AG09319 (cell line): ENCODE results near the gene ADAMTS17.
"Not testable (repeated sequence)": the region's sequence is repeated elsewhere in the genome, so short reads cannot be mapped to it uniquely, and the experiment has no call there.

Source experiments
- DNase-seq: peaks from one replicate; pipeline ENCODE4 v3.0.0-alpha.2; 2010; ENCODE audit warnings: low read depth; ENCODE audit errors: extremely low read depth
- TF ChIP-seq, protein P1 (sequence below): IDR thresholded peaks from 2 replicates; pipeline ENCODE4 v1.5.1; 2011; ENCODE audit warnings: low read depth, mild to moderate bottlenecking, inconsistent platforms, low read length, moderate library complexity

Gene ADAMTS17

DNA sequence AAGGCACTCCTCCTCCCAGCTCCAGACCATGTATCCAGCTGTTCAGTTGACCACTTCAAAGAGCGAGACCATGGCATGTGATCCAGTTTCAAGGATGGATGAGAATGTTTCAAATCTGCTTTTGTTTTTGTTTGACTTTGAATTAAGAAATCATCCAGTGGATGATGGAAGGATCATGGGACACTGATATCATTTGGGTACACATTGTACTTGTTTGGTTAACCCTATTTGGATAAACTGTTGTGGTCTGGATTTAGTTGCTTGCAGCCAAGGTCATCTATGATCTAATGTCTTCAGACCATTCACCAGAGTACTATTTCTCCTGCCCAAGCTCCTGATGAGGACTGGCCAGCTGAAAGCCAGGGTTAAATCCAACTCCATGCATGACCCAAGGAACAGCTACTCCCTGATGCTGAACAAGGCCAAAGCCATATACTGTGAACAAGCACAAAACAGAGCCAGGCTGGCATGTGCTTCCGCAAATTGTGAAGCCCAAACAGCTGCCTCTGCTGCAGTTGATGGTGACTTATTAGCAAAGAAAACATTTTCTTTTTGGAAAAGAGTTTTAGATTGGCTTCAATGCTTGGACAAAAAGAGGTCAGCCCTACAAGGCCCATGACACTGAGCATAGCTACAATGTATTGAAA lies 5.2 kb upstream of the ADAMTS17 start:
- TF ChIP-seq, protein P1, sequence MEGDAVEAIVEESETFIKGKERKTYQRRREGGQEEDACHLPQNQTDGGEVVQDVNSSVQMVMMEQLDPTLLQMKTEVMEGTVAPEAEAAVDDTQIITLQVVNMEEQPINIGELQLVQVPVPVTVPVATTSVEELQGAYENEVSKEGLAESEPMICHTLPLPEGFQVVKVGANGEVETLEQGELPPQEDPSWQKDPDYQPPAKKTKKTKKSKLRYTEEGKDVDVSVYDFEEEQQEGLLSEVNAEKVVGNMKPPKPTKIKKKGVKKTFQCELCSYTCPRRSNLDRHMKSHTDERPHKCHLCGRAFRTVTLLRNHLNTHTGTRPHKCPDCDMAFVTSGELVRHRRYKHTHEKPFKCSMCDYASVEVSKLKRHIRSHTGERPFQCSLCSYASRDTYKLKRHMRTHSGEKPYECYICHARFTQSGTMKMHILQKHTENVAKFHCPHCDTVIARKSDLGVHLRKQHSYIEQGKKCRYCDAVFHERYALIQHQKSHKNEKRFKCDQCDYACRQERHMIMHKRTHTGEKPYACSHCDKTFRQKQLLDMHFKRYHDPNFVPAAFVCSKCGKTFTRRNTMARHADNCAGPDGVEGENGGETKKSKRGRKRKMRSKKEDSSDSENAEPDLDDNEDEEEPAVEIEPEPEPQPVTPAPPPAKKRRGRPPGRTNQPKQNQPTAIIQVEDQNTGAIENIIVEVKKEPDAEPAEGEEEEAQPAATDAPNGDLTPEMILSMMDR, result no peak
- DNase-seq, result no peak

DNA sequence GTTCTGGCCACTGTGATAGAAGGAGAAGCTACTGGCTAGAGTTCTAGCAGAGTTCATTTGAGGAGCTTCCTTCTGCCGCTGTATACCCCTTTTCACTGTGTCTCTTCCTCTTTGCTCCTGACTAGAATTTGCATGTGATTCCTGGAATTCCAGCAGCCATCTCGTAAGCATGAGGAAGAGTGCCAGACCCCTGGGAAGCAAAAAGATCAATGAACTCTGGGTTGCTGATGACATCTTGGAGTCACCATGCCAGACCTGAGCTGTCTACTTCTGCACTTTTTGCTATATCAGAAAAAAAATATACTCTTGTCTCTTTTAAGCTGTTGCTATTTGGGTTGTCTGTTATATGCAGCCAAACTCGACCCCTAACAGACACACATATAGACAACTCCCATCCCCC lies 3.7 kb upstream of the ADAMTS17 start:
- DNase-seq, result no peak
- TF ChIP-seq, protein P1, result no peak

DNA sequence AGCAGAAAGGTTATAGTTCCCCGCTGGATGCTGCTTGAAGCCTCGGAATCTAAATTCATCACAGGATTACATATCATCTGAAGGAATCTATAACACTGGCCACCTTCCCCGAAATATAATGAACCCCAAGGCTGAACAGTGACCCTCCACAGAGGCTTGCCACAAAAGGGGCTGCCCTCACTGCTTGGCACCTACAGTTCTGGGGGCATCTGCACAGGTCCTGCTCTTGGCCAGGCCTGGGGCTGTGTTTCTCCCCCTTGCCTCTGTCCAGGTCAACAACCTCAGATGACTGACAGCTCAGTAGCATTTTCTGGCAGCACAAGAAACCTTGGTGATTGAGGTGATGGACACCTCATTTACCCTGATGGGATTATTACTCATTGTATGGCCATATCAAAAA lies 1.5 kb upstream of the ADAMTS17 start:
- TF ChIP-seq, protein P1, result no peak
- DNase-seq, result no peak

DNA sequence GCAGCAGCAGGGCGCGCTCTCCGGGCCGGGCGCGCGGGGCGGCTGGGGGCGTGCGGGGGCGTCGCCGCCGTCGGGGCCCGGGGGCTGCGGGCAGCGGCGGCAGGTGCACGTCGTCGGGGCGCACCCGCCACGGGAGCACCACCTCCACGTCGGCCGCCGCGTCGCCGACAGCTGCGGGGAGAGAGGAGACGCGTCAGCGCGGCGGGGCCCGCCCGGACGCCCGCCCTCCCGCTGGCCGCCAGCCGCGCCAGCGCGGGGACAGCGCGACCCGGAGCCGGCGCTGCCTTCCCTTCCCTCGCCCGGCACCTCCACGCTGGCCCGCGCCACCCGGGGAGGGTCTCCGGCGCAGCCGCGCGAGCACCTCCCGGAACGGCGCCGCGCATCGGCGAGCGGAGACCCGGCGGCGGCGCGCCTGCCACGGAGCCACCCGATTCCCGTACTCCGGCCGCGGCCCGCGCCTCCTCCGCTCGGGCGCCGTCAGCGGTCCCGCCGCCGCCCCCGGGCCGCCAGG lies 481 bp downstream of the ADAMTS17 start:
- TF ChIP-seq, protein P1, result no peak
- DNase-seq, result no peak

DNA sequence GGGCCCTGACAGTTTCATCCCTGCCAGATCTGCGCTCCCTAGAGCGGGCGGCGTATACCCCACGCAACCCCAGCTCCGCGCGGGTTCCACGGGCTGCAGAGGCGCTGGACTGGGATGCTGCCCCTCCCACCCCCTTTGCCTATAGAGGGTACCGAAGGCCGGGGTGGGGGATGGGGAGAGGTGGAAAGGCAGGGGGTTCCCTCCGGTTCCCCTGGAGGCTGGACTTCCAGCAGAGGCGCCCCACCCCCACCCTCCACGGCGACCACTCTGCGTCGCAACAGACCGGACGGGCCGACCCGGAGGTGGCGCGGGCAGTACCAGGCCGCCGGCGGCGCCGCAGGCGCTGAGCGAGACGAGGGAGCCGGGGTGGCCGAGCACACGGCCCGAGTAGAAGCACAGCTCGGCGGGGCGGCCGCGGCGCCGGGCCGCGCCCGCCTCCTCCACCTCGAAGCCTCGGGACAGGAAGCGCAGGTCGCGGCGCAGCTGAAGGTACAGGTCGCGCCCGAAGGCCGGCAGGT lies 995 bp downstream of the ADAMTS17 start:
- TF ChIP-seq, protein P1, result no peak
- no peak for DNase-seq

DNA sequence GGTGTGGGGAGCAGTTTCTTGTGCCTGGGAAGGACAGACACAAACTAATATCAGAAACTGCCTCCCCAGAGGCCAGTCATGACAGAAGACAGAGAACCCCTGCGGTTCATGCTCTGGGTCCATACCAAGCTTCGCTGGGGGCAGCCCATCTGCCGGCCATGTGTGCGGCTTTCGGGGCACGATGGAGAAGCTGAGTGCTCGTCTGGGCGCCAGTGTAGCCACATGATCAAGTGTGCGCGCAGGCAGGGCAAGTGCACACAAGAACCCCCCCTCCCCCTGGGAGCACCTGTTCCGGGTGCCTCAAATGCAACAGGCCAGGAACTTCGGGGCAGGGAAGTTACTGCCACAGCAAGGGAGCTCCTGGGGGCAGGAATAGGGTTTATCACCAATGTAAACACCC lies 1.8 kb downstream of the ADAMTS17 start:
- TF ChIP-seq, protein P1, result no peak
- DNase-seq, result no peak

DNA sequence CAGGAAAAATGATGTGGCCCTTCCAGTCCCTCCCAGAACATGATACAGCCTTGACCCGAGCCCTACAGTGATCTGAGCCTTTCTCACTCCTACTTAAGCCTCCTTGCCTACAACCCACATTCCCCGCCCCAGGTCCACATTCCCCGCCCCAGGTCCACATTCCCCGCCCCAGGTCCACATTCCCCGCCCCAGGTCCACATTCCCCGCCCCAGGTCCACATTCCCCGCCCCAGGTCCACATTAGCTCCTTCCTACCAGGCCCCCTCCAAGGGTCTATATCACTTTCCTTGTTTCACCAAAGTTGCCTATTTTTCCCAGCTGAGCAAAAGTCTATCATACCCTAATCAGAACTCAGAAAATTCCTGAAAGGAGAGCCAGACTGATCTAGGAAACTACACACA lies 2.3 kb downstream of the ADAMTS17 start:
- not testable (repeated sequence) for DNase-seq

DNA sequence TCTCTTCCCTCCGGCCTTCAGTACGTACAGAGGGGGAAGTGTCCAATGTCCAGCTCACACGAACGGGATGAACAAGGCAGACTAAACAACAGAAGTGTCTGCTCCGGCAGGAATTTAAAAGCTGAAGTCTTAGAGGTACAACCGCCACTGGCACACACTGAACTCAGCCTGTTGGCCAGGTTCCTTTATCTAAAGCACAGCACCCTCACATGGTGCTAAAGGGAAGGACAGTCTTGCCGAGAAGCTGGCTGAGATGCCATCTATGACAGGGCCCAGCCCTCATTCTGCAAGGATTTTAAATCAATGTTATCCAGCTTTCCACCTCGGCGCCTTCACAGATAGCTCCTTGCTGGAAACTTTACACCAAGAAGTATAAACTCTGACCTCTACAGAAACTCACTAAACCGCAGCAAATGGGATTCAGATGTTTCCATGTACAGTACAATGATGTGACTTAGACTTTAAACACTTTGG lies 2.8 kb downstream of the ADAMTS17 start:
- peak; percentile 48 for DNase-seq
- TF ChIP-seq, protein P1, result peak; percentile 64
